GM12891 (cell line): ENCODE results near the gene FAM181A. TPM values are rescaled to one million over a fixed set of nuclear protein-coding genes. Genes with fewer than 3 reads are reported as not detected.

Experiments
- DNase-seq: peaks from one replicate; pipeline ENCODE4 v3.0.0; 2011; ENCODE audit warnings: low spot score; ENCODE audit not compliant: insufficient read length
- FAIRE-seq: peaks from 2 replicates; lab custom pipeline; 2011; peaks lifted over from hg19 to GRCh38; lab: Jason Lieb, UNC
- PAX5 ChIP-seq: IDR thresholded peaks from 2 replicates; pipeline ENCODE4 v1.6.1; 2011; ENCODE audit warnings: low read length, moderate library complexity, mild to moderate bottlenecking; ENCODE audit not compliant: insufficient read depth, severe bottlenecking
- POLR2A ChIP-seq: IDR thresholded peaks from 2 replicates; pipeline ENCODE4 v1.6.1; 2011; ENCODE audit warnings: low read depth, low read length, control low read depth
- POLR2AphosphoS5 ChIP-seq: IDR thresholded peaks from 2 replicates; pipeline ENCODE4 v1.6.1; 2011; ENCODE audit warnings: low read depth, low read length, control low read depth
- POU2F2 ChIP-seq: IDR thresholded peaks from 2 replicates; pipeline ENCODE4 v1.6.1; 2011; ENCODE audit warnings: low read depth, mild to moderate bottlenecking, control low read depth, low read length, moderate library complexity
- SPI1 ChIP-seq: IDR thresholded peaks from 2 replicates; pipeline ENCODE4 v1.6.1; 2011; ENCODE audit warnings: low read depth, low read length, control low read depth
- TAF1 ChIP-seq: IDR thresholded peaks from 2 replicates; pipeline ENCODE4 v1.6.1; 2011; ENCODE audit warnings: low read depth, low read length, control low read depth
- polyA plus RNA-seq: library from polyadenylated mRNA; unstranded; fragments of >200 nt; gene quantifications from one replicate; pipeline ENCODE4 v1.2.1, GENCODE V29; 2012; ENCODE audit warnings: low read depth, missing spikeins, inconsistent platforms; ENCODE audit not compliant: missing spikeins

Gene FAM181A
- polyA plus RNA-seq, result not detected

GRCh38 chr14:93926873-93927799 lies at the start of gene FAM181A:
TSS of gene FAM181A (plus strand) at chr14:93927344. CDS start at chr14:93928286, 942 bp downstream.
- TF ChIP-seq TAF1 (no peak), PAX5 (no peak), POLR2A (no peak), POU2F2 (no peak), SPI1 (no peak), POLR2AphosphoS5 (no peak)
- no peak for FAIRE-seq
- DNase-seq, result no peak

GRCh38 chr14:93878212-93878611 lies 48.9 kb upstream of the FAM181A start:
- FAIRE-seq, result no peak

GRCh38 chr14:93878871-93879270 lies 48.3 kb upstream of the FAM181A start:
- DNase-seq (no peak), FAIRE-seq (no peak)
- no peak for TF ChIP-seq PAX5
- TF ChIP-seq TAF1, result no peak
- TF ChIP-seq POLR2A, result no peak
- TF ChIP-seq POLR2AphosphoS5, result no peak
- TF ChIP-seq SPI1, result no peak
- TF ChIP-seq POU2F2, result no peak

More at GRCh38 chr14:93878212-93878611, 48.9 kb upstream of the FAM181A start:
- TF ChIP-seq POLR2AphosphoS5 (no peak), TAF1 (no peak), PAX5 (no peak), SPI1 (no peak), POU2F2 (no peak), POLR2A (no peak)
- no peak for DNase-seq

- DNase-seq (no peak), FAIRE-seq (no peak)
- no peak for TF ChIP-seq TAF1
- no peak for TF ChIP-seq POLR2A
- no peak for TF ChIP-seq SPI1
- TF ChIP-seq POU2F2, result no peak
- no peak for TF ChIP-seq POLR2AphosphoS5
- TF ChIP-seq PAX5, result no peak
Observed at GRCh38 chr14:93879362-93879983, 47.7 kb upstream of the FAM181A start.

GRCh38 chr14:93880021-93880820 lies 46.9 kb upstream of the FAM181A start:
- DNase-seq, result no peak
- FAIRE-seq, result no peak
- TF ChIP-seq POLR2A, result no peak
- no peak for TF ChIP-seq PAX5
- no peak for TF ChIP-seq POLR2AphosphoS5
- TF ChIP-seq TAF1, result no peak
- TF ChIP-seq POU2F2, result no peak
- TF ChIP-seq SPI1, result no peak

- DNase-seq, result no peak
- no peak for TF ChIP-seq SPI1
- no peak for TF ChIP-seq POU2F2
- TF ChIP-seq PAX5, result no peak
- TF ChIP-seq POLR2A, result no peak
- no peak for TF ChIP-seq TAF1
- no peak for TF ChIP-seq POLR2AphosphoS5
- FAIRE-seq, result no peak
Observed at GRCh38 chr14:93884950-93885349, 42.2 kb upstream of the FAM181A start.

GRCh38 chr14:93888995-93889394 lies 38.1 kb upstream of the FAM181A start:
- FAIRE-seq, result no peak
- no peak for DNase-seq
- no peak for TF ChIP-seq TAF1
- TF ChIP-seq POU2F2, result no peak
- TF ChIP-seq POLR2A, result no peak
- no peak for TF ChIP-seq SPI1
- no peak for TF ChIP-seq POLR2AphosphoS5
- no peak for TF ChIP-seq PAX5

GRCh38 chr14:93889739-93890483 lies 37.2 kb upstream of the FAM181A start:
- TF ChIP-seq TAF1 (no peak), PAX5 (no peak), POU2F2 (no peak), POLR2A (no peak), SPI1 (no peak), POLR2AphosphoS5 (no peak)
- FAIRE-seq, result no peak
- no peak for DNase-seq
